IMR-90 (cell line): ENCODE measurements around the gene ABTB2. TPM values are rescaled to one million over a fixed set of nuclear protein-coding genes. Genes with fewer than 3 reads are reported as not detected.

Source experiments
- ATAC-seq: fragments of 200-7000 bp; cut with Tn5 transposase; 2 replicates; pipeline ENCODE4 v1.9.1; 2020; ENCODE audit warnings: low read depth, mild to moderate bottlenecking, moderate library complexity
- BruUV-seq: library from RNA; stranded (reverse); fragments of 400-500 nt; replicated peaks from 2 replicates; lab custom pipeline; 2021; lab: Mats Ljungman, UMichigan
- CTCF ChIA-PET: fragments of 300-600 bp; formaldehyde crosslinking; extraction: SDS; loops from one replicate; lab custom pipeline; 2021; ENCODE audit warnings: antibody characterized with exemption; lab: Yijun Ruan, JAX
- POLR2A ChIA-PET: fragments of 300-600 bp; sonication (Branson Sonifier 250); formaldehyde crosslinking; loops from one replicate; lab custom pipeline; 2022; ENCODE audit warnings: antibody characterized with exemption; ENCODE audit not compliant: unreplicated experiment; lab: Charles Lee
- DNase-seq: peaks from one replicate; pipeline ENCODE4 v3.0.0; 2013
- H2AFZ ChIP-seq: replicated peaks from 2 replicates; pipeline ENCODE3; 2013; ENCODE audit warnings: low read length, mild to moderate bottlenecking; ENCODE audit not compliant: poor library complexity
- H2AK5ac ChIP-seq: 2 replicates; pipeline ENCODE4 v1.6.1; 2013; ENCODE audit warnings: low read depth, low read length, inconsistent platforms
- H2AK9ac ChIP-seq: replicated peaks from 2 replicates; pipeline ENCODE3; 2013; ENCODE audit warnings: mild to moderate bottlenecking, low read depth, low read length, moderate library complexity; ENCODE audit not compliant: poor library complexity
- H2BK120ac ChIP-seq: 2 replicates; pipeline ENCODE4 v1.6.1; 2013; ENCODE audit warnings: low read depth, low read length, inconsistent platforms
- H2BK15ac ChIP-seq: 3 replicates; pipeline ENCODE4 v1.6.1; 2013; ENCODE audit warnings: low read depth, low read length, inconsistent platforms
- H2BK20ac ChIP-seq: 2 replicates; pipeline ENCODE4 v1.6.1; 2013; ENCODE audit warnings: low read depth, mild to moderate bottlenecking, inconsistent platforms, low read length, moderate library complexity
- H2BK5ac ChIP-seq: 2 replicates; pipeline ENCODE4 v1.6.1; 2013; ENCODE audit warnings: mild to moderate bottlenecking, low read depth, low read length, inconsistent platforms; ENCODE audit not compliant: poor library complexity, severe bottlenecking
- H3K14ac ChIP-seq: replicated peaks from 2 replicates; pipeline ENCODE4 v1.6.1; 2013; ENCODE audit warnings: low read depth, low read length, inconsistent platforms
- H3K18ac ChIP-seq: 2 replicates; pipeline ENCODE4 v1.6.1; 2013; ENCODE audit warnings: low read depth, low read length, control low read depth
- H3K23ac ChIP-seq: 2 replicates; pipeline ENCODE4 v1.6.1; 2013; ENCODE audit warnings: low read depth, low read length, inconsistent platforms
- H3K27ac ChIP-seq: 2 replicates; pipeline ENCODE4 v1.5.1; 2013; ENCODE audit warnings: mild to moderate bottlenecking, control low read depth, low read length; ENCODE audit not compliant: insufficient read depth
- H3K27me3 ChIP-seq: 2 replicates; pipeline ENCODE4 v1.6.1; 2013; ENCODE audit warnings: low read length; ENCODE audit not compliant: control insufficient read depth, insufficient read depth
- H3K36me3 ChIP-seq: 2 replicates; pipeline ENCODE4 v1.6.1; 2013; ENCODE audit warnings: low read length, mixed read lengths; ENCODE audit not compliant: control insufficient read depth, insufficient read depth
- H3K4ac ChIP-seq: 2 replicates; pipeline ENCODE4 v1.6.1; 2013; ENCODE audit warnings: low read depth, low read length, inconsistent platforms
- H3K4me1 ChIP-seq: 2 replicates; pipeline ENCODE4 v1.6.1; 2013; ENCODE audit warnings: low read length, mixed read lengths; ENCODE audit not compliant: control insufficient read depth, insufficient read depth
- H3K4me2 ChIP-seq: 2 replicates; pipeline ENCODE4 v1.6.1; 2013; ENCODE audit warnings: low read depth, mild to moderate bottlenecking, control low read depth, low read length, moderate library complexity
- H3K4me3 ChIP-seq: 2 replicates; pipeline ENCODE4 v1.5.1; 2013; ENCODE audit warnings: low read depth, mild to moderate bottlenecking, control low read depth, low read length, moderate library complexity; ENCODE audit not compliant: insufficient read depth
- H3K56ac ChIP-seq: 2 replicates; pipeline ENCODE4 v1.6.1; 2013; ENCODE audit warnings: low read length, inconsistent platforms; ENCODE audit not compliant: insufficient read depth; ENCODE audit errors: extremely low read depth
- H3K79me1 ChIP-seq, 2 experiments: 2 replicates each; pipeline ENCODE4 v1.6.1; 2013; ENCODE audit warnings: low read length in 2 of 2, inconsistent platforms in 1 of 2, low read depth in 1 of 2
- H3K9ac ChIP-seq: 2 replicates; pipeline ENCODE4 v1.6.1; 2013; ENCODE audit warnings: low read depth, low read length, control low read depth
- H3K9me1 ChIP-seq: 2 replicates; pipeline ENCODE4 v1.6.1; 2013; ENCODE audit warnings: low read length, inconsistent platforms; ENCODE audit not compliant: insufficient read depth
- H3K9me3 ChIP-seq: 2 replicates; pipeline ENCODE4 v1.6.1; 2013; ENCODE audit warnings: low read length; ENCODE audit not compliant: control insufficient read depth, insufficient read depth
- H4K20me1 ChIP-seq: 2 replicates; pipeline ENCODE4 v1.6.1; 2013; ENCODE audit warnings: low read length, inconsistent platforms; ENCODE audit not compliant: insufficient read depth
- H4K5ac ChIP-seq: 2 replicates; pipeline ENCODE4 v1.6.1; 2013; ENCODE audit warnings: mild to moderate bottlenecking, low read depth, low read length, control low read depth
- H4K8ac ChIP-seq, 2 experiments: 2 replicates each; pipeline ENCODE4 v1.6.1; 2013; ENCODE audit warnings: low read depth in 2 of 2, low read length in 2 of 2, control low read depth in 1 of 2, inconsistent platforms in 1 of 2
- H4K91ac ChIP-seq: 2 replicates; pipeline ENCODE4 v1.6.1; 2013; ENCODE audit warnings: low read depth, low read length, inconsistent platforms; ENCODE audit not compliant: insufficient read depth
- ELK1 ChIP-seq: fragments of 150-350 bp; IDR thresholded peaks from 2 replicates; pipeline ENCODE4 v1.6.1; 2016; ENCODE audit warnings: low read depth, mild to moderate bottlenecking, low read length, moderate library complexity, borderline replicate concordance
- FOS ChIP-seq: fragments of 150-350 bp; IDR thresholded peaks from 2 replicates; pipeline ENCODE4 v1.6.1; 2016; ENCODE audit warnings: low read depth, low read length
- MXI1 ChIP-seq: IDR thresholded peaks from 2 replicates; pipeline ENCODE4 v1.6.1; 2012; ENCODE audit warnings: low read depth, mild to moderate bottlenecking, low read length, moderate library complexity, borderline replicate concordance
- RFX5 ChIP-seq: IDR thresholded peaks from 2 replicates; pipeline ENCODE4 v1.8.0; 2012; ENCODE audit warnings: low read depth, mild to moderate bottlenecking, low read length, moderate library complexity
- SMC3 ChIP-seq: fragments of 150-350 bp; IDR thresholded peaks from 2 replicates; pipeline ENCODE4 v1.6.1; 2016; ENCODE audit warnings: low read depth, mild to moderate bottlenecking, antibody characterized with exemption, low read length, moderate library complexity
- WGBS, 2 experiments: methylation state at CpG; one replicate each; pipeline versions ENCODE4 v1.1.5 to v1.1.7; 2013; ENCODE audit warnings: missing lambda C conversion rate in 2 of 2; ENCODE audit not compliant: insufficient read length in 1 of 2; ENCODE audit errors: extremely low coverage in 2 of 2; 5-methylcytosine and 5-hydroxymethylcytosine counted together
- dilution Hi-C: fragments of 300-500 bp; cut with HindIII; formaldehyde crosslinking; loops from one replicate; pipeline ENCODE4 v1.14.3; 2018; ENCODE audit warnings: low sequenced_read_pairs; ENCODE audit not compliant: unreplicated experiment
- in situ Hi-C: fragments of 300-500 bp; cut with MboI; formaldehyde crosslinking; loops from 3 replicates; pipeline ENCODE4 v1.14.3; 2019; ENCODE audit warnings: low sequenced_read_pairs, inconsistent platforms, mixed read lengths
- intact Hi-C: fragments of 100-400 bp; cut with micrococcal nuclease; formaldehyde crosslinking; loops from 2 replicates; pipeline ENCODE4 v1.10.0; 2022
- polyA plus RNA-seq, 3 experiments: library from polyadenylated mRNA; depleted of rRNA; stranded (reverse); fragments of >200 nt; gene quantifications; 2 replicates each; pipeline ENCODE4 v1.2.3, GENCODE V29; 2012; ENCODE audit warnings: low replicate concordance in 1 of 3
- total RNA-seq: library from RNA; depleted of rRNA; stranded (reverse); fragments of >200 nt; gene quantifications from 2 replicates; pipeline ENCODE4 v1.2.3, GENCODE V29; 2012

The ABTB2 gene
- total and polyA plus RNA-seq, 2 of the 4 experiments (the other 2 are of a cell fraction), result 0.18 to 2.0 TPM

GRCh38 chr11:34212566-34212965 is 145.2 kb downstream of the ABTB2 start:
- peaks cover 9% of the 10 kb centered on the region; the same call in 1 of the 2 replicates for H3K4me1 ChIP-seq
- no peaks in the 10 kb centered on the region for H3K36me3 ChIP-seq
- DNase-seq, result no peak
- H3K79me1 ChIP-seq, result no peaks in the 10 kb centered on the region
- no TSS peak for BruUV-seq
- H4K20me1 ChIP-seq, result no peaks in the 10 kb centered on the region
- no peak overlapping the region for H3K4me2 ChIP-seq
- H3K27ac ChIP-seq, result no peak overlapping the region
- no peak overlapping the region for H2AK5ac ChIP-seq
- ChIA-PET CTCF (no interaction called here), POLR2A (no interaction called here)
- no peak overlapping the region for H2BK20ac ChIP-seq
- in situ Hi-C loops, result no loop called here
- dilution Hi-C loops, result no loop called here
- 0 out of 2 replicates have a peak, but pooled peaks cover 4% of the 10 kb centered on the region for H3K9me1 ChIP-seq
- no peaks in the 10 kb centered on the region; the same call in 1 of the 2 replicates for H3K27me3 ChIP-seq
- TF ChIP-seq RFX5 (no peak), ELK1 (no peak), FOS (no peak), MXI1 (no peak), SMC3 (no peak)
- no peak overlapping the region for H3K23ac ChIP-seq
- H2BK5ac ChIP-seq, result no peak overlapping the region
- no peaks in the 10 kb centered on the region for H3K9me3 ChIP-seq
- no peak overlapping the region for H3K4ac ChIP-seq
- no peak overlapping the region for H4K8ac ChIP-seq
- H2BK120ac ChIP-seq, result no peak overlapping the region
- no peak overlapping the region for H4K5ac ChIP-seq
- no peak overlapping the region for H4K91ac ChIP-seq
- no CpG with 5 or more reads among the region's 3 CpGs for WGBS, 2 experiments
- no peak for ATAC-seq
- H3K4me3 ChIP-seq, result no peak overlapping the region
- no peak overlapping the region for H3K18ac ChIP-seq
- H2AK9ac ChIP-seq, result no peak overlapping the region
- H3K56ac ChIP-seq, result no peak overlapping the region
- intact Hi-C loops, result no loop called here
- H3K14ac ChIP-seq, result no peak overlapping the region
- no peak overlapping the region for H2AFZ ChIP-seq
- H3K9ac ChIP-seq, result no peak overlapping the region
- no peak overlapping the region for H2BK15ac ChIP-seq
